Measurements from ENCODE around the gene ZDHHC14.

Gene ZDHHC14

GRCh38 chr6:157721830-157722229 lies 340.8 kb downstream of the ZDHHC14 start:
- DNase-seq (ENCODE audit: extremely low read depth, low read depth) = no peak
- no peak overlapping the region for H3K4me3 ChIP-seq (replicated peaks; ENCODE audit: low read depth, low read length)
- TF ChIP-seq, protein P1, sequence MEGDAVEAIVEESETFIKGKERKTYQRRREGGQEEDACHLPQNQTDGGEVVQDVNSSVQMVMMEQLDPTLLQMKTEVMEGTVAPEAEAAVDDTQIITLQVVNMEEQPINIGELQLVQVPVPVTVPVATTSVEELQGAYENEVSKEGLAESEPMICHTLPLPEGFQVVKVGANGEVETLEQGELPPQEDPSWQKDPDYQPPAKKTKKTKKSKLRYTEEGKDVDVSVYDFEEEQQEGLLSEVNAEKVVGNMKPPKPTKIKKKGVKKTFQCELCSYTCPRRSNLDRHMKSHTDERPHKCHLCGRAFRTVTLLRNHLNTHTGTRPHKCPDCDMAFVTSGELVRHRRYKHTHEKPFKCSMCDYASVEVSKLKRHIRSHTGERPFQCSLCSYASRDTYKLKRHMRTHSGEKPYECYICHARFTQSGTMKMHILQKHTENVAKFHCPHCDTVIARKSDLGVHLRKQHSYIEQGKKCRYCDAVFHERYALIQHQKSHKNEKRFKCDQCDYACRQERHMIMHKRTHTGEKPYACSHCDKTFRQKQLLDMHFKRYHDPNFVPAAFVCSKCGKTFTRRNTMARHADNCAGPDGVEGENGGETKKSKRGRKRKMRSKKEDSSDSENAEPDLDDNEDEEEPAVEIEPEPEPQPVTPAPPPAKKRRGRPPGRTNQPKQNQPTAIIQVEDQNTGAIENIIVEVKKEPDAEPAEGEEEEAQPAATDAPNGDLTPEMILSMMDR (IDR thresholded peaks at IDR 0.05; ENCODE audit: low read depth, low read length, missing control alignments) = no peak

GRCh38 chr6:157723376-157723775 lies 342.4 kb downstream of the ZDHHC14 start:
- DNase-seq (ENCODE audit: extremely low read depth, low read depth) = no peak
- TF ChIP-seq, protein P1 (IDR thresholded peaks at IDR 0.05; ENCODE audit: low read depth, low read length, missing control alignments) = no peak

DNA sequence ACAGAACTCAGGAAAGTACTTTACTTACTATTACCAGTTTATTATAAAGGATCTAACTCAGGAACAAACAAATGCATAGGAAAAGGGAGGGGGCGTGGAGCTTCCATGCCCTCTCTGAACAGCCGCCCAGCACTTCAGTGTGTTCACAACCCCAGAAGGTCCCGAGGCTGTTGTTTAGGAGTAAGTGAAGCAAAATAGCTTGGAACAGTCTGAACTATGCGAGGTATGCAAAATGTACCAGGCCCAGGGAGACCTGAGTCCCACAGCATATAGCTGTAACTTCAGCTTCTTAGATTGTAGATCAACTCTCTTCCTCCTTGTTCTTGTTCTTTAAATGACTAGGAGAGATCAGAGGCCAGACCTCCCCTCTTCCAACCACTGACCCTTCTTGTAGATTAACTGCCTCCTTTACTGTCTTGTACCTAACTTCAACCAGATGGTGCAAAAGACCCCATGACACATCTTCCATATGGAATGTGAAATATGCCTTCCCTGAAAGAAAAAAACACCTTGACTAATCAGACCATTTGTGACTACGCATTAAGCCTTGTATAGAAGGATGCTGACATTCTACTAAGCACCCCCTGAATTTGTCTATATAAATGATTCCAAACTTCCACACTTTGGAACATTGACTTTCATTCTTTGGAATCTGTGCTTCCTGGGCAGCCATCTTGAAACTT lies 343.3 kb downstream of the ZDHHC14 start:
- H3K4me3 ChIP-seq (replicated peaks; ENCODE audit: low read depth, low read length) = no peak overlapping the region
- DNase-seq (ENCODE audit: extremely low read depth, low read depth) = no peak
- TF ChIP-seq, protein P1 (IDR thresholded peaks at IDR 0.05; ENCODE audit: low read depth, low read length, missing control alignments) = no peak

More at GRCh38 chr6:157723376-157723775, 342.4 kb downstream of the ZDHHC14 start:
- H3K4me3 ChIP-seq (replicated peaks; ENCODE audit: low read depth, low read length) = no peak overlapping the region

- H3K4me3 ChIP-seq (replicated peaks; ENCODE audit: low read depth, low read length) = no peak overlapping the region
- DNase-seq (ENCODE audit: extremely low read depth, low read depth) = no peak
- TF ChIP-seq, protein P1 (IDR thresholded peaks at IDR 0.05; ENCODE audit: low read depth, low read length, missing control alignments) = no peak
Measured at GRCh38 chr6:157724960-157725741, 344.2 kb downstream of the ZDHHC14 start.

GRCh38 chr6:157725836-157726235 lies 344.8 kb downstream of the ZDHHC14 start:
- TF ChIP-seq, protein P1 (IDR thresholded peaks at IDR 0.05; ENCODE audit: low read depth, low read length, missing control alignments) = no peak
- H3K4me3 ChIP-seq (replicated peaks; ENCODE audit: low read depth, low read length) = no peak overlapping the region
- no peak for DNase-seq (ENCODE audit: extremely low read depth, low read depth)

- DNase-seq (ENCODE audit: extremely low read depth, low read depth) = no peak
- no peak overlapping the region for H3K4me3 ChIP-seq (replicated peaks; ENCODE audit: low read depth, low read length)
- TF ChIP-seq, protein P1 (IDR thresholded peaks at IDR 0.05; ENCODE audit: low read depth, low read length, missing control alignments) = no peak
Measured at GRCh38 chr6:157726892-157727628, 346.1 kb downstream of the ZDHHC14 start.

Measured in HFF-Myc (cell line).